Adrenal gland (tissue), 12 donors: ENCODE results near the gene TNFRSF11A. TPM values are rescaled to one million over a fixed set of nuclear protein-coding genes. Genes with fewer than 3 reads are reported as not detected.

Experiments
- DNase-seq, 7 donors: peaks; one replicate each; pipeline ENCODE4 v3.0.0-alpha.2; 2019 to 2020
- H3K27ac ChIP-seq, 5 donors: fragments of 200-600 bp; sonication (generic) in 4 of 5; 1 replicate in 3 of 5; 2 replicates in 2 of 5; pipeline versions ENCODE4 v1.5.1 to v1.8.0; 2016 to 2020; ENCODE audit warnings: mild to moderate bottlenecking in 1 of 5
- H3K27me3 ChIP-seq: fragments of 200-600 bp; 2 replicates; pipeline ENCODE4 v1.8.0; 2021
- H3K36me3 ChIP-seq, 2 donors: fragments of 200-600 bp; replicated peaks in 1 of 2; 1 replicate in 1 of 2; 2 replicates in 1 of 2; pipeline versions ENCODE4 v1.5.1 to v1.8.0; 2018 to 2022
- H3K4me1 ChIP-seq, 2 donors: fragments of 200-600 bp; replicated peaks in 1 of 2; 1 replicate in 1 of 2; 2 replicates in 1 of 2; pipeline versions ENCODE4 v1.5.1 to v1.8.0; 2018 to 2021
- H3K4me3 ChIP-seq, 4 donors: fragments of 200-600 bp; sonication (generic) in 3 of 4; one replicate each; pipeline ENCODE4 v1.5.1; 2016 to 2018
- H3K9me3 ChIP-seq, 3 donors: fragments of 200-600 bp; sonication (generic) in 1 of 3; replicated peaks in 1 of 3; 1 replicate in 2 of 3; 2 replicates in 1 of 3; pipeline versions ENCODE4 v1.5.1 to v1.8.0; 2016 to 2021
- CTCF ChIP-seq, 6 experiments: fragments of 450-650 bp in 4 of 6; fragments of 200-600 bp in 2 of 6; sonication (generic) in 1 of 6; IDR thresholded peaks; 1 replicate in 5 of 6; 2 replicates in 1 of 6; pipeline versions ENCODE4 v1.5.1 to v1.8.0; 2016 to 2021; ENCODE audit warnings: antibody characterized with exemption in 6 of 6, mild to moderate bottlenecking in 2 of 6, moderate library complexity in 1 of 6
- POLR2A ChIP-seq, 2 donors: fragments of 450-650 bp; IDR thresholded peaks; one replicate each; pipeline ENCODE4 v1.6.1; 2017; ENCODE audit warnings: antibody characterized with exemption in 2 of 2, mild to moderate bottlenecking in 2 of 2, moderate library complexity in 1 of 2
- WGBS, 4 donors: extraction: QIAGEN DNeasy Blood & Tissue Kit in 2 of 4; methylation state at CpG; one replicate each; pipeline versions ENCODE4 v1.1.5 to v1.1.7; 2013 to 2017; 5-methylcytosine and 5-hydroxymethylcytosine counted together
- intact Hi-C, 2 donors: fragments of 100-400 bp; cut with DNase I; formaldehyde crosslinking; loops; one replicate each; pipeline versions ENCODE4 v1.14.1 to v1.15.0; 2022 to 2023
- polyA plus RNA-seq, 3 donors: library from polyadenylated mRNA; stranded (reverse); fragments of 200-250 nt in 2 of 3; fragments of 350-450 nt in 1 of 3; fragmentation: Illumina TruSeq in 1 of 3; extraction: RNeasy Lipid Tissue Mini Kit (QIAGEN cat#74804) in 1 of 3; gene quantifications; one replicate each; pipeline ENCODE4 v1.2.3, GENCODE V29; 2013 to 2014
- total RNA-seq, 9 donors: library from RNA; depleted of rRNA in 4 of 9; stranded (reverse); fragments of >200 nt in 4 of 9; fragments of 120-200 nt in 1 of 9; fragmentation: NEBNext Ultra II Directional in 1 of 9; extraction: Animal tissue kit (Norgen Biotek cat#: 25700) in 1 of 9; gene quantifications; one replicate each; pipeline versions ENCODE4 v1.1.0 to v1.2.4, GENCODE V29; 2013 to 2023
- donor health status: healthy with polysubstance abuse.
- donor health status: Bipolar disorder and iron deficiency.
- donor health status: DM: yes; HTN: yes; CAD: no.
- donor health status: DM: no; HTN: no; CAD: no.
- donor health status: DM: no; HTN: no; CAD: no.
- donor health status: DM: yes; HTN: yes; CAD: no.

The TNFRSF11A gene
- total and polyA plus RNA-seq, 12 donors: 0.61 to 15.7 (median 4.2) TPM

- intact Hi-C loops: loop anchor here in 1 of 2 donors (10.0 kb wide), 1 partner anchor 57 kb away; no protein-coding TSS in a partner anchor
- TF ChIP-seq POLR2A (IDR thresholded peaks at IDR 0.05) (no peak), CTCF (IDR thresholded peaks at IDR 0.05) (no peak)
- Histone ChIP-seq H3K4me1 (no peaks in the 10 kb centered on the region), H3K9me3 (no peaks in the 10 kb centered on the region), H3K36me3 (no peaks in the 10 kb centered on the region), H3K27ac (no peak overlapping the region), H3K27me3 (no peaks in the 10 kb centered on the region), H3K4me3 (no peak overlapping the region)
- 50 to 71% (median 61%) methylated on average over 1 of the region's 1 CpG for whole genome bisulfite sequencing, 4 donors
- DNase-seq: no peak
Measured at GRCh38 chr18:62418258-62418657, 93.1 kb downstream of the TNFRSF11A start.

GRCh38 chr18:62420151-62420512 is 95.0 kb downstream of the TNFRSF11A start:
- intact Hi-C loops: no loop called here
- H3K4me3 ChIP-seq: no peak overlapping the region

GRCh38 chr18:62420513-62421209 is 95.6 kb downstream of the TNFRSF11A start:
- TF ChIP-seq CTCF (IDR thresholded peaks at IDR 0.05) (no peak), POLR2A (IDR thresholded peaks at IDR 0.05) (no peak)
- H3K4me3 ChIP-seq: no peak overlapping the region
- intact Hi-C loops: no loop called here
- 49 to 55% (median 53%) methylated on average over 9 of the region's 9 CpGs for WGBS, 4 donors
- DNase-seq: no peak
- no peak overlapping the region for H3K27ac ChIP-seq
- H3K9me3 ChIP-seq: no peaks in the 10 kb centered on the region
- H3K4me1 ChIP-seq: peaks cover 0 to 5% of the 10 kb centered on the region in 2 donors
- H3K27me3 ChIP-seq: no peaks in the 10 kb centered on the region
- H3K36me3 ChIP-seq: no peaks in the 10 kb centered on the region

More at GRCh38 chr18:62420151-62420512, 95.0 kb downstream of the TNFRSF11A start:
- no peaks in the 10 kb centered on the region for H3K9me3 ChIP-seq
- peaks cover 0 to 2% of the 10 kb centered on the region in 2 donors for H3K4me1 ChIP-seq
- TF ChIP-seq POLR2A (IDR thresholded peaks at IDR 0.05): no peak
- no peak for DNase-seq
- H3K36me3 ChIP-seq: no peaks in the 10 kb centered on the region
- H3K27ac ChIP-seq: no peak overlapping the region
- WGBS, 4 donors: 84 to 88% (median 85%) methylated on average over 3 of the region's 3 CpGs
- H3K27me3 ChIP-seq: no peaks in the 10 kb centered on the region

- no peaks in the 10 kb centered on the region for H3K36me3 ChIP-seq
- H3K27ac ChIP-seq: peak overlapping the region; percentile 5 to 79 (median 73)
- DNase-seq: peak; percentile 88 to 95 (median 91)
- intact Hi-C loops: loop anchor here (5.0 kb wide), 3 partner anchors 97 to 162 kb away; partner anchors contain the start of gene ZCCHC2 (in 1 of the 2)
- peaks cover 0 to 10% of the 10 kb centered on the region in 2 donors for H3K4me1 ChIP-seq
- TF ChIP-seq CTCF (IDR thresholded peaks at IDR 0.05) (peak; percentile 74 to 97 (median 90)), POLR2A (IDR thresholded peaks at IDR 0.05) (no peak)
- H3K27me3 ChIP-seq: no peaks in the 10 kb centered on the region
- H3K4me3 ChIP-seq: peak overlapping the region in 2 of 4 donors; percentile 32 to 43
- no peaks in the 10 kb centered on the region for H3K9me3 ChIP-seq
- whole genome bisulfite sequencing, 4 donors: 3 to 5% (median 4%) methylated on average over 14 of the region's 14 CpGs
Measured at GRCh38 chr18:62425465-62426190, 100.5 kb downstream of the TNFRSF11A start.
